MM.1S (cell line): ENCODE measurements around the gene CD151.

Experiments
- DNase-seq: peaks from one replicate; pipeline ENCODE4 v3.0.0-alpha.2; 2015
- H2AFZ ChIP-seq: fragments of 300-600 bp; sonication (generic); 2 replicates; pipeline ENCODE4 v1.6.0; 2016; ENCODE audit warnings: antibody characterized with exemption, low read length
- H3F3A ChIP-seq: fragments of 300-600 bp; sonication (generic); 2 replicates; pipeline ENCODE4 v1.6.1; 2016; ENCODE audit warnings: mild to moderate bottlenecking, antibody characterized with exemption, low read length, moderate library complexity, mixed read lengths; ENCODE audit not compliant: insufficient read depth
- H3K27ac ChIP-seq: fragments of 300-600 bp; sonication (generic); 2 replicates; pipeline ENCODE4 v1.5.1; 2016; ENCODE audit warnings: mild to moderate bottlenecking, low read length
- H3K27me3 ChIP-seq: fragments of 300-600 bp; sonication (generic); replicated peaks from 2 replicates; pipeline ENCODE4 v1.6.0; 2016; ENCODE audit warnings: low read length; ENCODE audit not compliant: insufficient read depth
- H3K36me3 ChIP-seq: fragments of 300-600 bp; sonication (generic); replicated peaks from 2 replicates; pipeline ENCODE4 v1.6.1; 2016; ENCODE audit warnings: mild to moderate bottlenecking, low read length, mixed read lengths; ENCODE audit not compliant: insufficient read depth
- H3K4me1 ChIP-seq: fragments of 300-600 bp; sonication (generic); 2 replicates; pipeline ENCODE4 v1.6.1; 2016; ENCODE audit warnings: low read length, mixed read lengths
- H3K4me2 ChIP-seq: fragments of 300-600 bp; sonication (generic); 2 replicates; pipeline ENCODE4 v1.6.0; 2016; ENCODE audit warnings: low read depth, low read length
- H3K4me3 ChIP-seq: fragments of 300-600 bp; sonication (generic); 2 replicates; pipeline ENCODE4 v1.5.1; 2016; ENCODE audit warnings: low read length, mixed read lengths
- H3K79me2 ChIP-seq: fragments of 300-600 bp; sonication (generic); 2 replicates; pipeline ENCODE4 v1.6.1; 2016; ENCODE audit warnings: mixed run types, low read length, mixed read lengths
- H3K9ac ChIP-seq: fragments of 300-600 bp; sonication (generic); 2 replicates; pipeline ENCODE4 v1.6.1; 2016; ENCODE audit warnings: low read length, mixed read lengths
- H3K9me2 ChIP-seq: fragments of 300-600 bp; sonication (generic); replicated peaks from 2 replicates; pipeline ENCODE4 v1.6.1; 2016; ENCODE audit warnings: mild to moderate bottlenecking, low read length, mixed read lengths; ENCODE audit not compliant: insufficient read depth
- H3K9me3 ChIP-seq: fragments of 300-600 bp; sonication (generic); replicated peaks from 2 replicates; pipeline ENCODE4 v1.6.1; 2016; ENCODE audit warnings: mild to moderate bottlenecking, low read length, mixed read lengths; ENCODE audit not compliant: insufficient read depth
- H4K20me1 ChIP-seq: fragments of 300-600 bp; sonication (generic); 2 replicates; pipeline ENCODE4 v1.6.1; 2016; ENCODE audit warnings: mild to moderate bottlenecking, low read length, moderate library complexity, mixed read lengths; ENCODE audit not compliant: insufficient read depth
- EZH2 ChIP-seq: fragments of 300-600 bp; sonication (generic); optimal IDR thresholded peaks from 2 replicates; pipeline ENCODE3; 2017; ENCODE audit warnings: low read depth, mild to moderate bottlenecking, antibody characterized with exemption, low read length, mixed read lengths
- EZH2phosphoT487 ChIP-seq: fragments of 300-600 bp; sonication (generic); IDR thresholded peaks from 2 replicates; pipeline ENCODE4 v1.6.1; 2018; ENCODE audit warnings: antibody characterized with exemption, low read length
- TF ChIP-seq, protein P1 (sequence below): fragments of 300-600 bp; sonication (generic); IDR thresholded peaks from 2 replicates; pipeline ENCODE4 v1.5.1; 2016; ENCODE audit warnings: antibody characterized with exemption, low read length, mixed read lengths

Gene CD151

DNA sequence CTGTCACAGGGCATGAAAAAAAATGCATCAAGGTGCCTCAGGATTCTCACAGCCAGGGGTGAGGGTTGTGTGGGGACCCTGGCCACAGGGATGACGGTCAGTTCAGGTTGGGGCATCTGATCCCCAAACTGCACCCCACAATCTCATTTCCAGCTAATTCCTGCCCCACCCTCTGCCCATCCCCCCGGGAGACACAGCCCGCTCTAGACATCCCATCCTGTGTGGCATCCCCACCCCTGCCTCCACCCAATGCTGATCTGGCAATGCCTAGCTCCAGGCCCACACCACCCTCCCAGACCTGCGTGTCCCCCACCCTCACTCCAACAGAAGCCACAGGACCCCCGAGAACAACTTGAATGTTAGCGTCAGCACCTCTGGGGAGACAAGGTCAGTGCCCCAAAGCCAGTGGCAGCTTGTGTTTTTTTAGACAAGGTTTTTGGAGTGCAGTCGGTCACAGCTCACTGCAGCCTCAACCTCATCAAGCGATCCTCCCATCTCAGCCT is 35.2 kb downstream of the CD151 start:
- Histone ChIP-seq H3K79me2 (no peaks in the 10 kb centered on the region), H3K4me3 (no peak overlapping the region), H2AFZ (no peak overlapping the region), H3K36me3 (no peaks in the 10 kb centered on the region), H3K27me3 (peaks cover 8% of the 10 kb centered on the region; the same call in 1 of the 2 replicates), H4K20me1 (no peaks in the 10 kb centered on the region), H3K9me2 (no peaks in the 10 kb centered on the region), H3F3A (no peaks in the 10 kb centered on the region), H3K9me3 (no peaks in the 10 kb centered on the region), H3K4me1 (no peaks in the 10 kb centered on the region), H3K27ac (no peak overlapping the region), H3K9ac (no peak overlapping the region), H3K4me2 (no peak overlapping the region)
- no peak for TF ChIP-seq EZH2
- TF ChIP-seq, protein P1, sequence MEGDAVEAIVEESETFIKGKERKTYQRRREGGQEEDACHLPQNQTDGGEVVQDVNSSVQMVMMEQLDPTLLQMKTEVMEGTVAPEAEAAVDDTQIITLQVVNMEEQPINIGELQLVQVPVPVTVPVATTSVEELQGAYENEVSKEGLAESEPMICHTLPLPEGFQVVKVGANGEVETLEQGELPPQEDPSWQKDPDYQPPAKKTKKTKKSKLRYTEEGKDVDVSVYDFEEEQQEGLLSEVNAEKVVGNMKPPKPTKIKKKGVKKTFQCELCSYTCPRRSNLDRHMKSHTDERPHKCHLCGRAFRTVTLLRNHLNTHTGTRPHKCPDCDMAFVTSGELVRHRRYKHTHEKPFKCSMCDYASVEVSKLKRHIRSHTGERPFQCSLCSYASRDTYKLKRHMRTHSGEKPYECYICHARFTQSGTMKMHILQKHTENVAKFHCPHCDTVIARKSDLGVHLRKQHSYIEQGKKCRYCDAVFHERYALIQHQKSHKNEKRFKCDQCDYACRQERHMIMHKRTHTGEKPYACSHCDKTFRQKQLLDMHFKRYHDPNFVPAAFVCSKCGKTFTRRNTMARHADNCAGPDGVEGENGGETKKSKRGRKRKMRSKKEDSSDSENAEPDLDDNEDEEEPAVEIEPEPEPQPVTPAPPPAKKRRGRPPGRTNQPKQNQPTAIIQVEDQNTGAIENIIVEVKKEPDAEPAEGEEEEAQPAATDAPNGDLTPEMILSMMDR = no peak
- TF ChIP-seq EZH2phosphoT487 = no peak
- DNase-seq = no peak

DNA sequence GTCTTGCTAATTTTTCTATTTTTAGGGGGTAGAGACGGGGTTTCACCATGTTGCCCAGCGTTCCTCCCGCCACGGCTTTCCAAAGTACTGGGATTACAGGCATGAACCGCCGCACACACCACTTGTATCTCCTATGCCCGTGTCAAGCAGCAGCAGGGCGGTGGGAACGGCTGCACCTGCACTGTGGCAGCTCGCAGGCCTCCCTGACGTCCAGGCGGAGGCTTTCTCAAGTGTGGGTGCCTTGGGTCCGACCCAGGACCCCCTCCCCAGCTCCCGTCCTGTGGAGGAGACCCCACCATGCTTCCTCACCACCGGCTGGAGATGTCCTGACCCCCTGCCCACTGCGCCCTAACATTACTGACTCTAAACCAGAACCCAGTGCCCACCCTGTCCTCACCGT is 35.6 kb downstream of the CD151 start:
- no peak overlapping the region for H3K9ac ChIP-seq
- no peaks in the 10 kb centered on the region for H3F3A ChIP-seq
- H2AFZ ChIP-seq = no peak overlapping the region
- no peak overlapping the region for H3K27ac ChIP-seq
- no peak overlapping the region for H3K4me2 ChIP-seq
- H3K4me3 ChIP-seq = no peak overlapping the region
- peaks cover 3% of the 10 kb centered on the region; the same call in 1 of the 2 replicates for H3K27me3 ChIP-seq
- H3K9me3 ChIP-seq = no peaks in the 10 kb centered on the region
- no peaks in the 10 kb centered on the region for H4K20me1 ChIP-seq
- no peaks in the 10 kb centered on the region for H3K79me2 ChIP-seq
- H3K9me2 ChIP-seq = no peaks in the 10 kb centered on the region
- H3K36me3 ChIP-seq = no peaks in the 10 kb centered on the region
- no peak for TF ChIP-seq EZH2phosphoT487
- TF ChIP-seq, protein P1 = no peak
- TF ChIP-seq EZH2 = no peak
- no peak for DNase-seq
- H3K4me1 ChIP-seq = no peaks in the 10 kb centered on the region

DNA sequence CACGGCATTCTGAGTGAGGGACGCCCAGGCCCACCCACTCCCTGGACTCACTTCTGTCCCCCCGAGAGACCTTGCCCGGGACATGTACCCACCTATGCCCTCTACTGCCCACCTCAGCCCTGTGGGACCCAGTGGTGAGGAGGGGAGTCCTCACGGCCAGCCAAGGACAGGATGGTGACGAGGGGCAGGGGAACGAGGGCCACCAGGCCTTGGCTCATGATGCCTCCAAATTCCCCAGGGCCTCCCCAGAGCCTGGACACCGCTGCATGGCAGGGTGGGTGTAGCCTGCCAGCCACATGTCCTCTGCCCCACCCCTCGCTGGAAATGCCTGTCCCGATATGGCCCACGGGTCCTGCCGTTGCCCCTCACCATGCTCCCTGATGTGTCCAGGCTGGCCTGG is 36.0 kb downstream of the CD151 start:
- no peaks in the 10 kb centered on the region for H3K79me2 ChIP-seq
- no peaks in the 10 kb centered on the region for H4K20me1 ChIP-seq
- H3K27ac ChIP-seq = no peak overlapping the region
- no peak overlapping the region for H3K4me3 ChIP-seq
- H3K9ac ChIP-seq = no peak overlapping the region
- no peaks in the 10 kb centered on the region for H3K9me3 ChIP-seq
- no peaks in the 10 kb centered on the region for H3K36me3 ChIP-seq
- no peaks in the 10 kb centered on the region for H3K4me1 ChIP-seq
- H3K4me2 ChIP-seq = no peak overlapping the region
- no peak for TF ChIP-seq EZH2
- no peak for TF ChIP-seq EZH2phosphoT487
- TF ChIP-seq, protein P1 = no peak
- no peak for DNase-seq
- H2AFZ ChIP-seq = no peak overlapping the region
- H3K27me3 ChIP-seq = no peaks in the 10 kb centered on the region
- no peaks in the 10 kb centered on the region for H3K9me2 ChIP-seq
- H3F3A ChIP-seq = no peaks in the 10 kb centered on the region
